ENCODE measurements around the gene UBAC2. TPM values are rescaled to one million over a fixed set of nuclear protein-coding genes. Genes with fewer than 3 reads are reported as not detected.

The UBAC2 gene
- total RNA-seq, 1 donor: 36.9 TPM

GRCh38 chr13:99383946-99384345 is 183.3 kb downstream of the UBAC2 start:
- Histone ChIP-seq H3K27ac (ENCODE audit: low read depth, low read length) (no peak overlapping the region), H3K9me3 (ENCODE audit: low read depth, low read length) (no peaks in the 10 kb centered on the region), H3K4me2 (ENCODE audit: insufficient read depth, low read length) (no peak overlapping the region), H3K36me3 (ENCODE audit: insufficient read depth, low read length) (no peaks in the 10 kb centered on the region), H3K27me3 (ENCODE audit: insufficient read depth, low read length) (no peaks in the 10 kb centered on the region), H2AFZ (ENCODE audit: low read length) (no peak overlapping the region), H3K4me3 (ENCODE audit: insufficient read depth, low read length) (no peak overlapping the region), H4K20me1 (ENCODE audit: insufficient read depth, low read length) (no peaks in the 10 kb centered on the region), H3K79me2 (ENCODE audit: insufficient read depth, low read length) (no peaks in the 10 kb centered on the region), H3K4me1 (ENCODE audit: insufficient read depth, low read length) (no peaks in the 10 kb centered on the region)
- peak; percentile 49 for DNase-seq (ENCODE audit: insufficient read length, low spot score, missing footprints)
- no peak for TF ChIP-seq CTCF (IDR thresholded peaks at IDR 0.05; ENCODE audit: extremely low read depth, low read depth, low read length)

GRCh38 chr13:99384468-99384867 is 183.8 kb downstream of the UBAC2 start:
- no peaks in the 10 kb centered on the region for H3K4me1 ChIP-seq (ENCODE audit: insufficient read depth, low read length)
- no peak for TF ChIP-seq CTCF (IDR thresholded peaks at IDR 0.05; ENCODE audit: extremely low read depth, low read depth, low read length)

GRCh38 chr13:99385161-99385560 is 184.5 kb downstream of the UBAC2 start:
- Histone ChIP-seq H3K4me2 (ENCODE audit: insufficient read depth, low read length) (no peak overlapping the region), H3K27ac (ENCODE audit: low read depth, low read length) (no peak overlapping the region), H3K27me3 (ENCODE audit: insufficient read depth, low read length) (no peaks in the 10 kb centered on the region), H4K20me1 (ENCODE audit: insufficient read depth, low read length) (no peaks in the 10 kb centered on the region), H3K4me3 (ENCODE audit: insufficient read depth, low read length) (no peak overlapping the region), H3K36me3 (ENCODE audit: insufficient read depth, low read length) (no peaks in the 10 kb centered on the region), H3K9me3 (ENCODE audit: low read depth, low read length) (no peaks in the 10 kb centered on the region), H3K4me1 (ENCODE audit: insufficient read depth, low read length) (no peaks in the 10 kb centered on the region), H3K79me2 (ENCODE audit: insufficient read depth, low read length) (no peaks in the 10 kb centered on the region), H2AFZ (ENCODE audit: low read length) (no peak overlapping the region)
- no peak for TF ChIP-seq CTCF (IDR thresholded peaks at IDR 0.05; ENCODE audit: extremely low read depth, low read depth, low read length)
- no peak for DNase-seq (ENCODE audit: insufficient read length, low spot score, missing footprints)

More at GRCh38 chr13:99384468-99384867, 183.8 kb downstream of the UBAC2 start:
- Histone ChIP-seq H4K20me1 (ENCODE audit: insufficient read depth, low read length) (no peaks in the 10 kb centered on the region), H3K27ac (ENCODE audit: low read depth, low read length) (no peak overlapping the region), H3K79me2 (ENCODE audit: insufficient read depth, low read length) (no peaks in the 10 kb centered on the region), H3K36me3 (ENCODE audit: insufficient read depth, low read length) (no peaks in the 10 kb centered on the region), H3K27me3 (ENCODE audit: insufficient read depth, low read length) (no peaks in the 10 kb centered on the region), H3K9me3 (ENCODE audit: low read depth, low read length) (no peaks in the 10 kb centered on the region), H3K4me2 (ENCODE audit: insufficient read depth, low read length) (no peak overlapping the region), H3K4me3 (ENCODE audit: insufficient read depth, low read length) (no peak overlapping the region), H2AFZ (ENCODE audit: low read length) (no peak overlapping the region)
- DNase-seq (ENCODE audit: insufficient read length, low spot score, missing footprints): no peak

GRCh38 chr13:99385940-99386339 is 185.3 kb downstream of the UBAC2 start:
- Histone ChIP-seq H3K27me3 (ENCODE audit: insufficient read depth, low read length) (no peaks in the 10 kb centered on the region), H3K4me2 (ENCODE audit: insufficient read depth, low read length) (no peak overlapping the region), H3K9me3 (ENCODE audit: low read depth, low read length) (no peaks in the 10 kb centered on the region), H4K20me1 (ENCODE audit: insufficient read depth, low read length) (no peaks in the 10 kb centered on the region), H3K4me3 (ENCODE audit: insufficient read depth, low read length) (no peak overlapping the region), H3K36me3 (ENCODE audit: insufficient read depth, low read length) (no peaks in the 10 kb centered on the region), H2AFZ (ENCODE audit: low read length) (no peak overlapping the region), H3K4me1 (ENCODE audit: insufficient read depth, low read length) (no peaks in the 10 kb centered on the region), H3K79me2 (ENCODE audit: insufficient read depth, low read length) (no peaks in the 10 kb centered on the region), H3K27ac (ENCODE audit: low read depth, low read length) (no peak overlapping the region)
- TF ChIP-seq CTCF (IDR thresholded peaks at IDR 0.05; ENCODE audit: extremely low read depth, low read depth, low read length): no peak
- no peak for DNase-seq (ENCODE audit: insufficient read length, low spot score, missing footprints)

All from osteoblast (primary cell).